NCI-H2107 treated with DMSO at 0.1 percent for 48 hours (cell line): ENCODE data around the gene AATF.

Experiments used
- DNase-seq: peaks from one replicate; lab custom pipeline; 2025; ENCODE audit not compliant: unreplicated experiment; lab: John Stamatoyannopoulos, UW

Gene AATF

DNA sequence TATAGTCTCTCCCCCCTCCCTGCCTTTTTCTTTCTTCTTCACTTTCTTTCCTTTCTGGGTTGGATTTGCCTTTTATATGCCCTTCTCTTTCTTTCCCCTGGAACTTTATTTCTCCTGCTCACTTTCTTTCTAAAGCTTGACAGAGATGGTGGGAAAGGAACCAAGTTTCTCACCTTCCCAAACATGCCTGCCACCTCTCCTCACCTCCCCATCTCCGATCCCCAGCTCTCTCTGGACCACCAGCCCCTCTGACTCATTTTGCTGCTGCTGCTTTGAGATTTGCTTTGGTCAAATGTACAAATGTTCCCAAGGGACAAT, 18.2 kb upstream of the AATF start:
- no peak for DNase-seq

GRCh38 chr17:36931096-36931696, 17.6 kb upstream of the AATF start:
- no peak for DNase-seq

- DNase-seq, result no peak
These were observed 16.9 kb upstream of the AATF start for GRCh38 chr17:36931697-36932382.

DNA sequence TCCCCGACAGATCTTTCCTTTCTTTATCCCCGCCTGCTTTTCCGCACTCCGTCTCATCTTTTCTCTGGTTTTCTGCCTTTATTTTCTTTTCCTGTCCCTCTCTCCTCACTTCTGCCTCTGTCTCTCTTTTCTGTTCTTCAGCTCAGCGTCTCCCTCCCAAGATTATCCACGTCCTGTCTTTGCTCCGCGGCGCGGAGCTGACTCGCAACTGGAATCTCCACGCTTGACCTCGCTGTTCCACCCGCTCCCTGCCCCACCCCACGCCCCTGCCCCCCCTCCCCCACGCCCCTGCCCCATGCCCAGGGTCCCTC, 16.4 kb upstream of the AATF start:
- DNase-seq, result no peak

DNA sequence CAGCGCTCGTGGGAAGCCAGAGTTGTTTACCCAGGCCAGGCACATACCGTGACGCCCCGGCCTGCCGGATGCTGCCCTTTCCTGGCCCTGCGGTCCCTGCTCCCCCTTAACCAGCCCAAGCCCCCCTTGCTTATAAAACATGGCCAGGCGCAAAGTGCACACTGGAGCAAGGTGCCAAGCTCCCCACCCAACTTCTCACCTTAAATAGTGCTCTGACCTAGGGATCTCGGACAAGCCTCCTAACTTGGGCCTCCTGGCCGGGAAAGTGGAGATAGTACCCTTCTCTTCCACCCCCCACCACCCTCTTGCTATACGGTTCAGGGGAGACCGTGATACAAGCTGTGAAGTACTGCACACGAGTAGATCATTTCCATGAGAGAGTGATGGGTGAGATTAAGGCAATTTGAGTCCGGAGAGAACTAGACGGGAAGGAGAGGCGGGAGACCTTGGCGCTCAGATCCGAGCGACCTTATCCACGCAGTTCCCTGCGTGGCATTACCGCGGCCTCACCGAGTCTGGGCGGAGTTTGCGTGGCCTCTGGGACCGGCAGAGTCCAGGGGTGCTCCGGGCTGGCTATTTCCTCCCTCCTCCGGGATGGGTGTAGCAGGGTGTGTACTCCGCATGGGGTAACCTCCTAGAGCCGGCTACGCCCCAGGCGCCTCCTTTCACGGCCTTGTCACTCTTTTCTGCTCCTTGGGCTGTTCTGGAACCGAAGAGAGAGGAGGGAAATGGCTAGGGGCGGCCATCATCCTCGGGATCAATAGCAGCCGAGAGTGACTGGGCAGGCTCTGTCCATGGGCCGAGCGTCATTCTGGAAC, 15.9 kb upstream of the AATF start:
- DNase-seq, result no peak

- DNase-seq, result no peak
These were observed 15.1 kb upstream of the AATF start for GRCh38 chr17:36933512-36934143.

- no peak for DNase-seq
These were observed 14.5 kb upstream of the AATF start for GRCh38 chr17:36934144-36934691.

GRCh38 chr17:36934692-36935630, 13.8 kb upstream of the AATF start:
- no peak for DNase-seq

DNA sequence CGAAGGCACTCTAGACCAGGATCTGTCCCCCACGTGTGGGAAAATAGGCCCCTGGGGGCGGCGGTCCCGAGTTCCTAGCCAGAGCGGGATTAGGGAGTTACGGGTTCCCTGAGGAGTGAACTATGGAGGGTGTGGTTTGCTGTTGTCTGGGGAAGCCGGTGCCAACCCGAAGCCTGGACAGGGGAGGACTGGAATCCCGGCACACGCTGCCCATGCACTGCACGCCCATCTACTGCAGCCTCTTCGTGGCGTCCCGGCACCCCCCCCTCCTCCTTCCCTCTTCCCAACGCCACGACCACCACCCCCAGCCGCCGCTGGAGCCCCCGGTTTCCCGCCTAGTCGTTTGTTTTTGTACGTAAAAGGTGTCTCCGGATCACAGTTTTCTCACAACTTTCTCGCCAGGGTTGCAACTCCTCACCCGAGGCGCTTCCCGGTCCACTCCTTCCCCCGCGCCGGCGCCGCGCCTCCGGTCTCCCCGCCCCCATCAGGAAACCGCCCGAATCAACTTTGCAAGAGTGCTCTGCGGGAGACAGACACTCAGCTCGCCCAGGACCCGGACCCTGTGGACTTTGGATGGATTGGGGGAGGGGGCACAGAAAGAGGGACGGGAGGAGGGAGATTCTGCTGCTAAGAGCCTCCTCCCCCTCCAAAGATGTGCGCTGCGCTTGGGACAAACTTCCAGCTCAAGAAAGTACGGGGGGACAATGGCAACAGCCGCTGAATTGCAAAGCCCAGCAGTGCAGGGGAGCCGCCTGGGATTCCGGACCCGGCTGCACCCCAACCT, 12.9 kb upstream of the AATF start:
- DNase-seq, result no peak

DNA sequence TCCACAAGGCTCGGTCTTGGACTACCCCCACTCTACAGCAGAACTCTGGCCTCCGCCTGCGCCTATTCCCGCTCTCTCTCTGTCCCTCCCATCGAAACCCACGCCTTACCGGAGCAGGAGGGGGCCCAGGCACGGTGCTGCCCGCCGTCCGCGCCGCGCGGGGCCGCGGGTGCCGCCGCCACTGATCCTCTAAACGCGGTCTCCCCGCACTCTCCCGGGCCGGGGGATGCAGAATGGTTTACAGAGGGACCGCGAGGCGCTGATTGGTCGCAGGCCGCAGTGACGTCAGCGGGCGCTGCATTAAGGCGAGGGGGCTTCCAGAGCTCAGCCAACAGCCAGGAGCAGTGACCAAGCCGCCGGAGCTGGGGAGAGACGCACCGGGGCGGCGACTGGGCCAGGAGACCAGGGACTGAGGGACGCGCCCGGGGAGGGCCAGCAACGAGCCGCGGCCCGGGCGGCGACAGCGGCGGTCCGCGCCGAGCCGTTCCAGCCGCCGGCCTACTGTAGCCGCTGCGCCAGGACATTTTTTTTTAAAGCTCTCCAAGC, 12.2 kb upstream of the AATF start:
- no peak for DNase-seq

- DNase-seq, result no peak
These were observed 11.5 kb upstream of the AATF start, which contains the start of gene LHX1 for GRCh38 chr17:36937001-36937958. TSS of gene LHX1 (plus strand) at chr17:36937475. CDS start at chr17:36938198, 723 bp downstream.

GRCh38 chr17:36937959-36938565, 10.7 kb upstream of the AATF start:
- no peak for DNase-seq

GRCh38 chr17:36938566-36939051, 10.1 kb upstream of the AATF start:
- no peak for DNase-seq

- no peak for DNase-seq
These were observed 9.5 kb upstream of the AATF start for GRCh38 chr17:36939052-36939801.

DNA sequence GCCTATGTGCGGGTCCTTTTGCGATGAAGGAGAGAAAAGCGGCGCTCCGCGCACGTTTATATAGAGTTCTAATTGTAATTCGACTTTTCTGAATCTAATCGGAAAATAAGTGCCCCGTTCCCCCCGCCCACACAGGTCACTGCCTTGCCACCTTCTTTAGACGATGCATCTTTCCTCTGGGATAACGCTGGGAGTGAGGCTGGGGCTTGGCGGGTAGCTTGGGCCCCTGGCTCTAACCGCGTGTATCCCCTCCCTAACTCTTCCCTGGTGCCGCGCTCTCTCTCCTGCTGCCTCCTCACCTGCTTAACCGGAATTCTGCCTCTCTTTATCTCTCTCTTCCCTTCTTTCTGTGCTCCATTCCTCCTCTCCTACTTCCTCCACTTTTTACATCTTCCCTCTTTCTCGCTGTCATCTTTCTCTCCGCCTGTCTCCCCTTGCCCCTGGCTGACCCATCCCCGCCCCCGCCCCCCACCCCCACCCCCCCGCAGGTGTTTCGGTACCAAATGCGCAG, 8.9 kb upstream of the AATF start:
- DNase-seq, result no peak

DNA sequence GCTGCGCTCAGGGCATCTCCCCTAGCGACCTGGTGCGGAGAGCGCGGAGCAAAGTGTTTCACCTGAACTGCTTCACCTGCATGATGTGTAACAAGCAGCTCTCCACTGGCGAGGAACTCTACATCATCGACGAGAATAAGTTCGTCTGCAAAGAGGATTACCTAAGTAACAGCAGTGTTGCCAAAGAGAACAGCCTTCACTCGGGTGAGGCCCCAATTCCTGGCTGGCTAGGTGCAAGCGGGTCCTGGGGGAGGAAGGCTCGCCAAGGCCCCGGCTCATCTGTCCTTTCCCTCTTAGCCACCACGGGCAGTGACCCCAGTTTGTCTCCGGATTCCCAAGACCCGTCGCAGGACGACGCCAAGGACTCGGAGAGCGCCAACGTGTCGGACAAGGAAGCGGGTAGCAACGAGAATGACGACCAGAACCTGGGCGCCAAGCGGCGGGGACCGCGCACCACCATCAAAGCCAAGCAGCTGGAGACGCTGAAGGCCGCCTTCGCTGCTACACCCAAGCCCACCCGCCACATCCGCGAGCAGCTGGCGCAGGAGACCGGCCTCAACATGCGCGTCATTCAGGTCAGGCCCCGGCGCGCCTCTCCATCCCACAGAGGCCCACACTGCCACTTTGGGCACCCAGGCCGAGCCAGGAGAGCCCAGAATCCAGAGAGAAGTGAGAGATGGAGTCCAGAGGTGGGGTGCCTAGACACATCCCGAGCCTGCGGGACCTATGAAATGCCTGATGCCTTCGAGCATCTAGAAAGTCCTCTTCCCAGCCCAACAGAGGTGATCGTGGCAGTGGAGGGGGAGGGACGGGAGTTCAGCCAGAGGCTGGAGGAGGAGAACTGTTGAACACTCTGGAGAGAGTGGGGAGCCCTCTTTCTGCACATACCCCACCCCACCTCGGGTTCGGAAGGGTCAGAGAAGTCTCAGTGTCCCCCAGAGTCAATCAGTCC, 8.2 kb upstream of the AATF start:
- DNase-seq, result no peak
